ENCODE results near the gene CFAP45. TPM values are rescaled to one million over a fixed set of nuclear protein-coding genes. Genes with fewer than 3 reads are reported as not detected.

The CFAP45 gene
- total and polyA plus RNA-seq, 9 of the 15 experiments (the other 6 are each of a cell fraction or from before 2014, with no cell fraction given): 0.65 to 2.4 (median 1.5) TPM

- H3K9ac ChIP-seq (ENCODE audit: insufficient read depth in 1 of 2, low read depth in 2 of 2, low read length in 2 of 2): peak within 1 kb of the TSS; percentile 93 to 99
- H2AFZ ChIP-seq (ENCODE audit: low read depth, low read length): peak within 1 kb of the TSS; percentile 81
- CTCF ChIA-PET (ENCODE audit: low intra/inter-chr PET ratio): no interaction called here
- peaks cover 12% of the 10 kb centered on the region for H3K9me1 ChIP-seq (ENCODE audit: control insufficient read depth, insufficient read depth, low read length)
- peak; percentile 85 for FAIRE-seq
- in situ Hi-C loops (cut with MboI): no loop called here
- H4K20me1 ChIP-seq (replicated peaks; ENCODE audit: control insufficient read depth, insufficient read depth, low read length): peaks cover 38% of the 10 kb centered on the region; the same call in 1 of the 2 replicates
- H3K27me3 ChIP-seq (ENCODE audit: control insufficient read depth in 2 of 2, insufficient read depth in 2 of 2, low read length in 2 of 2): no peaks in the 10 kb centered on the region
- intact Hi-C loops (cut with micrococcal nuclease): loop anchor here (1.0 to 10.0 kb wide), 3 partner anchors 25 to 340 kb away; partner anchors contain the start of genes CFAP45 and DCAF8
- peak; percentile 86 to 95 (median 91) for DNase-seq (ENCODE audit: extremely low read depth in 1 of 4, low spot score in 3 of 4)
- BruUV-seq (replicated peaks): TSS peak; percentile 53
- WGBS (ENCODE audit: insufficient coverage, low coverage, missing lambda C conversion rate): 1% methylated on average over 49 of the region's 58 CpGs
- H3K36me3 ChIP-seq (ENCODE audit: control insufficient read depth, insufficient read depth, low read length): peaks cover 32% of the 10 kb centered on the region
- peak; percentile 83 for ATAC-seq
- POLR2A ChIA-PET: interaction anchor here (0.6 to 4.2 kb wide), 14 partner anchors 8 to 337 kb away, joined by 3 to 35 read pairs (median 4); partner anchors contain the start of genes DCAF8 and DUSP23
- peak within 1 kb of the TSS; percentile 94 for H3K4me2 ChIP-seq (ENCODE audit: insufficient read depth, low read length)
- peak within 1 kb of the TSS; percentile 72 for H3K4me3 ChIP-seq
- no peaks in the 10 kb centered on the region for H3K9me3 ChIP-seq (replicated peaks; ENCODE audit: control insufficient read depth, insufficient read depth, low read depth, low read length)
- peaks cover 28 to 77% of the 10 kb centered on the region in 2 experiments for H3K4me1 ChIP-seq (replicated peaks in 1 of 2; ENCODE audit: control insufficient read depth in 2 of 2, insufficient read depth in 2 of 2, low read length in 2 of 2)
- H3K79me2 ChIP-seq (ENCODE audit: control insufficient read depth, insufficient read depth, low read length): peaks cover 55% of the 10 kb centered on the region
- H3K27ac ChIP-seq (ENCODE audit: extremely low read depth, low read depth, low read length): peak within 1 kb of the TSS; percentile 100
- TF ChIP-seq, protein P1, sequence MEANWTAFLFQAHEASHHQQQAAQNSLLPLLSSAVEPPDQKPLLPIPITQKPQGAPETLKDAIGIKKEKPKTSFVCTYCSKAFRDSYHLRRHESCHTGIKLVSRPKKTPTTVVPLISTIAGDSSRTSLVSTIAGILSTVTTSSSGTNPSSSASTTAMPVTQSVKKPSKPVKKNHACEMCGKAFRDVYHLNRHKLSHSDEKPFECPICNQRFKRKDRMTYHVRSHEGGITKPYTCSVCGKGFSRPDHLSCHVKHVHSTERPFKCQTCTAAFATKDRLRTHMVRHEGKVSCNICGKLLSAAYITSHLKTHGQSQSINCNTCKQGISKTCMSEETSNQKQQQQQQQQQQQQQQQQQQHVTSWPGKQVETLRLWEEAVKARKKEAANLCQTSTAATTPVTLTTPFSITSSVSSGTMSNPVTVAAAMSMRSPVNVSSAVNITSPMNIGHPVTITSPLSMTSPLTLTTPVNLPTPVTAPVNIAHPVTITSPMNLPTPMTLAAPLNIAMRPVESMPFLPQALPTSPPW (CRISPR knock-in tag; IDR thresholded peaks at IDR 0.05): no peak; the same call in none of the 2 replicates
- no peak for TF ChIP-seq CLOCK (CRISPR knock-in tag; IDR thresholded peaks at IDR 0.05; ENCODE audit: borderline replicate concordance)
- TF ChIP-seq, protein P2, sequence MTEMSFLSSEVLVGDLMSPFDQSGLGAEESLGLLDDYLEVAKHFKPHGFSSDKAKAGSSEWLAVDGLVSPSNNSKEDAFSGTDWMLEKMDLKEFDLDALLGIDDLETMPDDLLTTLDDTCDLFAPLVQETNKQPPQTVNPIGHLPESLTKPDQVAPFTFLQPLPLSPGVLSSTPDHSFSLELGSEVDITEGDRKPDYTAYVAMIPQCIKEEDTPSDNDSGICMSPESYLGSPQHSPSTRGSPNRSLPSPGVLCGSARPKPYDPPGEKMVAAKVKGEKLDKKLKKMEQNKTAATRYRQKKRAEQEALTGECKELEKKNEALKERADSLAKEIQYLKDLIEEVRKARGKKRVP (CRISPR knock-in tag; IDR thresholded peaks at IDR 0.05): no peak
- TF ChIP-seq ZBTB8A (IDR thresholded peaks at IDR 0.05; ENCODE audit: partially characterized antibody): no peak
- TF ChIP-seq SPI1 (IDR thresholded peaks at IDR 0.05; ENCODE audit: borderline replicate concordance, low read depth, low read length): no peak
- TF ChIP-seq, protein P3, sequence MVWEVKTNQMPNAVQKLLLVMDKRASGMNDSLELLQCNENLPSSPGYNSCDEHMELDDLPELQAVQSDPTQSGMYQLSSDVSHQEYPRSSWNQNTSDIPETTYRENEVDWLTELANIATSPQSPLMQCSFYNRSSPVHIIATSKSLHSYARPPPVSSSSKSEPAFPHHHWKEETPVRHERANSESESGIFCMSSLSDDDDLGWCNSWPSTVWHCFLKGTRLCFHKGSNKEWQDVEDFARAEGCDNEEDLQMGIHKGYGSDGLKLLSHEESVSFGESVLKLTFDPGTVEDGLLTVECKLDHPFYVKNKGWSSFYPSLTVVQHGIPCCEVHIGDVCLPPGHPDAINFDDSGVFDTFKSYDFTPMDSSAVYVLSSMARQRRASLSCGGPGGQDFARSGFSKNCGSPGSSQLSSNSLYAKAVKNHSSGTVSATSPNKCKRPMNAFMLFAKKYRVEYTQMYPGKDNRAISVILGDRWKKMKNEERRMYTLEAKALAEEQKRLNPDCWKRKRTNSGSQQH (CRISPR knock-in tag; IDR thresholded peaks at IDR 0.05): 0 out of 2 replicates have a peak, but pooled peaks have one; percentile 26
- peak; percentile 47; the same call in 1 of the 2 replicates for TF ChIP-seq NCOA6 (IDR thresholded peaks at IDR 0.05)
- no peak for TF ChIP-seq DPF2 (IDR thresholded peaks at IDR 0.05)
- TF ChIP-seq CBFA2T3 (IDR thresholded peaks at IDR 0.05): no peak
- TF ChIP-seq PHF8 (IDR thresholded peaks at IDR 0.05; ENCODE audit: borderline replicate concordance, low read length): peak; percentile 77; the same call in 1 of the 2 replicates
Measured at GRCh38 chr1:159924791-159925718, 25.1 kb upstream of the CFAP45 start, which contains the start of gene TAGLN2. Gene TAGLN2 (minus strand): TSS chr1:159925507. CDS start chr1:159920509, 4,998 bp downstream.

Measured in K562 (cell line).